Ecto neural progenitor cell (in vitro differentiated cells): Measurements from ENCODE around the gene GALNT7.

Experiments
- DNase-seq: peaks from one replicate; pipeline ENCODE4 v3.0.0-alpha.2; 2018; ENCODE audit warnings: low spot score

Gene GALNT7

GRCh38 chr4:173346074-173346473 lies 177.5 kb downstream of the GALNT7 start:
- no peak for DNase-seq

GRCh38 chr4:173347467-173347866 lies 178.9 kb downstream of the GALNT7 start:
- no peak for DNase-seq

- no peak for DNase-seq
Measured at GRCh38 chr4:173357939-173358338, 189.3 kb downstream of the GALNT7 start.

GRCh38 chr4:173360587-173361221 lies 192.1 kb downstream of the GALNT7 start:
- no peak for DNase-seq

- DNase-seq: no peak
Measured at GRCh38 chr4:173362666-173363065, 194.1 kb downstream of the GALNT7 start.

GRCh38 chr4:173365359-173365996 lies 196.9 kb downstream of the GALNT7 start:
- no peak for DNase-seq

- no peak for DNase-seq
Measured at GRCh38 chr4:173367285-173367684, 198.7 kb downstream of the GALNT7 start.

GRCh38 chr4:173367946-173368345 lies 199.3 kb downstream of the GALNT7 start:
- no peak for DNase-seq

GRCh38 chr4:173370130-173370476 lies 201.5 kb downstream of the GALNT7 start:
- DNase-seq: peak; percentile 68

- DNase-seq: peak; percentile 99
Measured at GRCh38 chr4:173370477-173371291, 202.1 kb downstream of the GALNT7 start, which contains the start of gene SAP30. SAP30 (plus strand) TSS chr4:173370954; CDS start chr4:173371183, 229 bp downstream.

- DNase-seq: peak; percentile 79
Measured at GRCh38 chr4:173371292-173372192, 202.9 kb downstream of the GALNT7 start.
